AG04450 (cell line): ENCODE results near the gene CTTN. TPM values are rescaled to one million over a fixed set of nuclear protein-coding genes. Genes with fewer than 3 reads are reported as not detected.

Experiments
- CTCF ChIA-PET: fragments of 300-600, 350-600 bp; formaldehyde crosslinking; extraction: SDS; loops from one replicate; lab custom pipeline; 2022; ENCODE audit warnings: antibody characterized with exemption, inconsistent platforms; lab: Charles Lee
- POLR2A ChIA-PET: fragments of 350-600 bp; formaldehyde crosslinking; extraction: SDS; loops from one replicate; lab custom pipeline; 2021; ENCODE audit warnings: antibody characterized with exemption, inconsistent platforms; lab: Yijun Ruan, JAX
- DNase-seq: peaks from one replicate; pipeline ENCODE4 v3.0.0-alpha.2; 2011; ENCODE audit warnings: low read depth, low spot score
- H3K27ac ChIP-seq: one replicate; pipeline ENCODE4 v1.5.1; 2012; ENCODE audit warnings: low read depth, low read length, control low read depth
- H3K27me3 ChIP-seq: one replicate; pipeline ENCODE4 v1.6.0; 2012; ENCODE audit warnings: low read length; ENCODE audit not compliant: control insufficient read depth, insufficient read depth
- H3K4me3 ChIP-seq: 2 replicates; pipeline ENCODE4 v1.5.1; 2011; ENCODE audit warnings: mild to moderate bottlenecking, low read depth, low read length, control low read depth
- H3K9me3 ChIP-seq: 2 replicates; pipeline ENCODE4 v1.5.1; 2012; ENCODE audit warnings: low read length; ENCODE audit not compliant: control insufficient read depth, insufficient read depth
- CTCF ChIP-seq: IDR thresholded peaks from 2 replicates; pipeline ENCODE4 v1.5.1; 2011; ENCODE audit warnings: low read depth, low read length, control low read depth, inconsistent platforms
- polyA plus RNA-seq: library from polyadenylated mRNA; depleted of rRNA; stranded (reverse); fragments of >200 nt; gene quantifications from 2 replicates; pipeline ENCODE4 v1.2.3, GENCODE V29; 2011

Gene CTTN
- polyA plus RNA-seq, 1 experiment: 180 TPM

GRCh38 chr11:70430671-70431574, 32.6 kb downstream of the CTTN start:
- Histone ChIP-seq H3K4me3 (no peak overlapping the region), H3K27ac (no peak overlapping the region), H3K27me3 (no peaks in the 10 kb centered on the region), H3K9me3 (no peaks in the 10 kb centered on the region; the same call in 1 of the 2 replicates)
- DNase-seq: no peak
- ChIA-PET CTCF (no interaction called here), POLR2A (no interaction called here)
- TF ChIP-seq CTCF: no peak

- Histone ChIP-seq H3K9me3 (no peaks in the 10 kb centered on the region; the same call in 1 of the 2 replicates), H3K27ac (no peak overlapping the region), H3K4me3 (no peak overlapping the region), H3K27me3 (no peaks in the 10 kb centered on the region)
- ChIA-PET CTCF (no interaction called here), POLR2A (no interaction called here)
- no peak for DNase-seq
- TF ChIP-seq CTCF: no peak
Measured at GRCh38 chr11:70431611-70432010, 33.3 kb downstream of the CTTN start.

- Histone ChIP-seq H3K4me3 (no peak overlapping the region), H3K9me3 (no peaks in the 10 kb centered on the region; the same call in 1 of the 2 replicates), H3K27ac (no peak overlapping the region), H3K27me3 (no peaks in the 10 kb centered on the region)
- no peak for DNase-seq
- ChIA-PET CTCF (no interaction called here), POLR2A (no interaction called here)
- no peak for TF ChIP-seq CTCF
Measured at GRCh38 chr11:70432065-70432464, 33.7 kb downstream of the CTTN start.

- TF ChIP-seq CTCF: no peak
- DNase-seq: no peak
Measured at GRCh38 chr11:70432580-70432979, 34.3 kb downstream of the CTTN start.

GRCh38 chr11:70433038-70433437, 34.7 kb downstream of the CTTN start:
- Histone ChIP-seq H3K9me3 (no peaks in the 10 kb centered on the region; the same call in 1 of the 2 replicates), H3K4me3 (no peak overlapping the region), H3K27ac (no peak overlapping the region), H3K27me3 (no peaks in the 10 kb centered on the region)
- DNase-seq: no peak
- ChIA-PET CTCF (no interaction called here), POLR2A (no interaction called here)
- no peak for TF ChIP-seq CTCF

More at GRCh38 chr11:70432580-70432979, 34.3 kb downstream of the CTTN start:
- H3K27ac ChIP-seq: no peak overlapping the region
- no peak overlapping the region for H3K4me3 ChIP-seq
- ChIA-PET CTCF (no interaction called here), POLR2A (no interaction called here)
- H3K27me3 ChIP-seq: no peaks in the 10 kb centered on the region
- no peaks in the 10 kb centered on the region; the same call in 1 of the 2 replicates for H3K9me3 ChIP-seq
